Mesendoderm (in vitro differentiated cells): Measurements from ENCODE around the gene SPRY2. TPM values are rescaled to one million over a fixed set of nuclear protein-coding genes. Genes with fewer than 3 reads are reported as not detected.

Source experiments
- DNase-seq: peaks from one replicate; pipeline ENCODE4 v3.0.0; 2013
- H2AK5ac ChIP-seq: 2 replicates; pipeline ENCODE4 v1.6.1; 2013; ENCODE audit warnings: low read length, inconsistent platforms
- H2BK120ac ChIP-seq: 2 replicates; pipeline ENCODE4 v1.6.1; 2013; ENCODE audit warnings: low read depth, mild to moderate bottlenecking, low read length, moderate library complexity, mixed read lengths
- H2BK15ac ChIP-seq: replicated peaks from 2 replicates; pipeline ENCODE4 v1.6.1; 2013; ENCODE audit warnings: low read depth, mild to moderate bottlenecking, moderate library complexity
- H2BK5ac ChIP-seq: 2 replicates; pipeline ENCODE4 v1.6.1; 2013; ENCODE audit warnings: low read length, inconsistent platforms
- H3K18ac ChIP-seq: 2 replicates; pipeline ENCODE4 v1.6.1; 2013; ENCODE audit warnings: mild to moderate bottlenecking, low read length, mixed read lengths
- H3K23ac ChIP-seq: one replicate; pipeline ENCODE4 v1.6.1; 2013; ENCODE audit warnings: low read length
- H3K27ac ChIP-seq: 2 replicates; pipeline ENCODE4 v1.5.1; 2013; ENCODE audit warnings: low read depth, mild to moderate bottlenecking, inconsistent platforms, low read length, moderate library complexity
- H3K27me3 ChIP-seq: 2 replicates; pipeline ENCODE4 v1.6.1; 2013; ENCODE audit warnings: low read length, control low read depth, mild to moderate bottlenecking, inconsistent platforms; ENCODE audit not compliant: insufficient read depth, poor library complexity
- H3K36me3 ChIP-seq: 2 replicates; pipeline ENCODE4 v1.6.1; 2013; ENCODE audit warnings: low read length, inconsistent platforms; ENCODE audit not compliant: control insufficient read depth, insufficient read depth
- H3K4ac ChIP-seq: one replicate; pipeline ENCODE4 v1.6.1; 2013; ENCODE audit warnings: low read depth, mild to moderate bottlenecking, low read length, moderate library complexity
- H3K4me1 ChIP-seq: 2 replicates; pipeline ENCODE4 v1.6.1; 2013; ENCODE audit warnings: low read depth, low read length, inconsistent platforms; ENCODE audit not compliant: control insufficient read depth
- H3K4me2 ChIP-seq: 2 replicates; pipeline ENCODE4 v1.6.1; 2013; ENCODE audit warnings: low read length
- H3K4me3 ChIP-seq: 2 replicates; pipeline ENCODE4 v1.5.1; 2013; ENCODE audit warnings: mild to moderate bottlenecking, low read length
- H3K56ac ChIP-seq: one replicate; pipeline ENCODE4 v1.6.1; 2013; ENCODE audit warnings: low read length
- H3K79me1 ChIP-seq: 2 replicates; pipeline ENCODE4 v1.6.1; 2013; ENCODE audit warnings: low read length, inconsistent platforms
- H3K79me2 ChIP-seq: 2 replicates; pipeline ENCODE4 v1.6.1; 2013; ENCODE audit warnings: mild to moderate bottlenecking, low read length; ENCODE audit not compliant: control insufficient read depth, insufficient read depth
- H3K9ac ChIP-seq: 2 replicates; pipeline ENCODE4 v1.6.1; 2013; ENCODE audit warnings: low read length, inconsistent platforms
- H4K5ac ChIP-seq: one replicate; pipeline ENCODE4 v1.6.1; 2013; ENCODE audit warnings: low read length
- H4K8ac ChIP-seq: one replicate; pipeline ENCODE4 v1.6.1; 2013; ENCODE audit warnings: low read depth, mild to moderate bottlenecking, control low read depth, low read length, moderate library complexity
- WGBS: extraction: QIAGEN DNeasy Blood & Tissue Kit; methylation state at CpG from one replicate; pipeline ENCODE4 v1.1.7; 2013; ENCODE audit warnings: low lambda C conversion rate, missing lambda C conversion rate; ENCODE audit not compliant: insufficient coverage; ENCODE audit errors: extremely low coverage; 5-methylcytosine and 5-hydroxymethylcytosine counted together
- polyA plus RNA-seq, 2 experiments: library from polyadenylated mRNA; stranded (reverse); fragments of 200-250 nt; gene quantifications; one replicate each; pipeline ENCODE4 v1.2.3, GENCODE V29; 2013

The SPRY2 gene
- polyA plus RNA-seq (2013, experiment 1 of 2): 36.8 TPM
- 35.8 TPM for polyA plus RNA-seq (2013, experiment 2 of 2)

GRCh38 chr13:80341101-80341755 is at the start of gene SPRY2:
Gene SPRY2, minus strand, starts transcription at chr13:80341126. Its CDS starts 3,421 bp downstream, at chr13:80337705.
- Histone ChIP-seq H3K56ac (peak within 1 kb of the TSS; percentile 98), H3K4ac (peak within 1 kb of the TSS; percentile 85), H4K8ac (peak within 1 kb of the TSS; percentile 58), H2BK15ac (no peak within 1 kb of the TSS), H3K79me1 (no peaks in the 10 kb centered on the region), H4K5ac (peak within 1 kb of the TSS; percentile 51), H3K79me2 (peaks cover 46% of the 10 kb centered on the region), H2BK120ac (peak within 1 kb of the TSS; percentile 83), H3K4me3 (peak within 1 kb of the TSS; percentile 64), H2BK5ac (peak within 1 kb of the TSS; percentile 92), H3K23ac (peak within 1 kb of the TSS; percentile 92), H3K9ac (peak within 1 kb of the TSS; percentile 97), H3K27ac (peak within 1 kb of the TSS; percentile 100), H3K27me3 (no peaks in the 10 kb centered on the region), H3K18ac (peak within 1 kb of the TSS; percentile 99), H2AK5ac (no peak within 1 kb of the TSS), H3K36me3 (peaks cover 11% of the 10 kb centered on the region), H3K4me1 (peaks cover 13% of the 10 kb centered on the region), H3K4me2 (peak within 1 kb of the TSS; percentile 93)
- no CpG with 5 or more reads among the region's 54 CpGs for WGBS
- peak; percentile 99 for DNase-seq

GRCh38 chr13:80390338-80390737 is 49.4 kb upstream of the SPRY2 start:
- H3K36me3 ChIP-seq: no peaks in the 10 kb centered on the region
- no peak overlapping the region for H2BK15ac ChIP-seq
- no peak overlapping the region for H3K56ac ChIP-seq
- H3K23ac ChIP-seq: no peak overlapping the region
- H3K4ac ChIP-seq: no peak overlapping the region
- no peak overlapping the region for H2BK120ac ChIP-seq
- H3K18ac ChIP-seq: no peak overlapping the region
- no peaks in the 10 kb centered on the region for H3K27me3 ChIP-seq
- H3K4me1 ChIP-seq: no peaks in the 10 kb centered on the region
- H3K79me1 ChIP-seq: no peaks in the 10 kb centered on the region
- DNase-seq: no peak
- no peak overlapping the region for H3K9ac ChIP-seq
- H3K4me3 ChIP-seq: no peak overlapping the region
- no peak overlapping the region for H3K4me2 ChIP-seq
- no CpG with 5 or more reads among the region's 1 CpG for WGBS
- no peak overlapping the region for H3K27ac ChIP-seq
- no peak overlapping the region for H2BK5ac ChIP-seq
- H2AK5ac ChIP-seq: no peak overlapping the region
- H4K8ac ChIP-seq: no peak overlapping the region
- no peaks in the 10 kb centered on the region for H3K79me2 ChIP-seq
- H4K5ac ChIP-seq: no peak overlapping the region

GRCh38 chr13:80389073-80390038 is 48.4 kb upstream of the SPRY2 start:
- Histone ChIP-seq H3K4me2 (no peak overlapping the region), H3K27me3 (no peaks in the 10 kb centered on the region), H3K79me2 (no peaks in the 10 kb centered on the region), H3K36me3 (no peaks in the 10 kb centered on the region), H3K9ac (no peak overlapping the region), H3K56ac (no peak overlapping the region), H2BK120ac (no peak overlapping the region), H3K4me1 (no peaks in the 10 kb centered on the region), H4K8ac (no peak overlapping the region), H3K27ac (no peak overlapping the region), H3K23ac (no peak overlapping the region), H2AK5ac (no peak overlapping the region), H3K79me1 (no peaks in the 10 kb centered on the region), H2BK5ac (no peak overlapping the region), H3K18ac (no peak overlapping the region), H4K5ac (no peak overlapping the region), H2BK15ac (no peak overlapping the region), H3K4ac (no peak overlapping the region), H3K4me3 (no peak overlapping the region)
- WGBS: no CpG with 5 or more reads among the region's 1 CpG
- no peak for DNase-seq

GRCh38 chr13:80388506-80388905 is 47.6 kb upstream of the SPRY2 start:
- no peaks in the 10 kb centered on the region for H3K4me1 ChIP-seq
- no peaks in the 10 kb centered on the region for H3K79me1 ChIP-seq
- H3K79me2 ChIP-seq: no peaks in the 10 kb centered on the region
- no peak overlapping the region for H4K5ac ChIP-seq
- H3K9ac ChIP-seq: no peak overlapping the region
- H2BK15ac ChIP-seq: no peak overlapping the region
- no peak overlapping the region for H2BK5ac ChIP-seq
- H3K36me3 ChIP-seq: no peaks in the 10 kb centered on the region
- H3K4ac ChIP-seq: no peak overlapping the region
- H3K4me3 ChIP-seq: no peak overlapping the region
- no peak for DNase-seq
- no peak overlapping the region for H3K56ac ChIP-seq
- no peak overlapping the region for H4K8ac ChIP-seq
- no peaks in the 10 kb centered on the region for H3K27me3 ChIP-seq
- H3K27ac ChIP-seq: no peak overlapping the region
- no peak overlapping the region for H2BK120ac ChIP-seq
- H3K23ac ChIP-seq: no peak overlapping the region
- no peak overlapping the region for H2AK5ac ChIP-seq
- no CpG with 5 or more reads among the region's 7 CpGs for WGBS
- H3K18ac ChIP-seq: no peak overlapping the region
- no peak overlapping the region for H3K4me2 ChIP-seq

GRCh38 chr13:80386592-80386991 is 45.7 kb upstream of the SPRY2 start:
- Histone ChIP-seq H4K5ac (no peak overlapping the region), H3K18ac (no peak overlapping the region), H3K36me3 (no peaks in the 10 kb centered on the region), H2BK5ac (no peak overlapping the region), H2BK120ac (no peak overlapping the region), H3K79me2 (no peaks in the 10 kb centered on the region), H2AK5ac (no peak overlapping the region), H3K56ac (no peak overlapping the region), H2BK15ac (no peak overlapping the region), H3K23ac (no peak overlapping the region), H4K8ac (no peak overlapping the region), H3K9ac (no peak overlapping the region), H3K79me1 (no peaks in the 10 kb centered on the region), H3K4me1 (no peaks in the 10 kb centered on the region), H3K4me3 (no peak overlapping the region), H3K4ac (no peak overlapping the region), H3K27me3 (no peaks in the 10 kb centered on the region), H3K4me2 (no peak overlapping the region), H3K27ac (no peak overlapping the region)
- DNase-seq: no peak
